Endothelial cell of umbilical vein (primary cell): Measurements from ENCODE around the gene PRAF2. TPM values are rescaled to one million over a fixed set of nuclear protein-coding genes. Genes with fewer than 3 reads are reported as not detected.

Experiments used
- BruUV-seq: library from RNA; stranded (reverse); fragments of 400-500 nt; replicated peaks from 2 replicates; lab custom pipeline; 2021; lab: Mats Ljungman, UMichigan
- CTCF ChIA-PET: fragments of 300-600, 350-600 bp; sonication (Branson Sonifier 250); formaldehyde crosslinking; loops from one replicate; lab custom pipeline; 2021; ENCODE audit warnings: antibody characterized with exemption, inconsistent platforms; lab: Charles Lee
- POLR2A ChIA-PET: fragments of 300-600, 350-600 bp; sonication (Branson Sonifier 250); formaldehyde crosslinking; loops from one replicate; lab custom pipeline; 2021; ENCODE audit warnings: antibody characterized with exemption, inconsistent platforms; lab: Charles Lee
- DNase-seq: peaks from one replicate; pipeline ENCODE4 v3.0.0-alpha.2; 2011; ENCODE audit warnings: low read depth, low spot score
- FAIRE-seq: peaks from 2 replicates; lab custom pipeline; 2011; peaks lifted over from hg19 to GRCh38; lab: Jason Lieb, UNC
- H2AFZ ChIP-seq: 2 replicates; pipeline ENCODE4 v1.6.0; 2012; ENCODE audit warnings: low read depth, low read length, control low read depth, inconsistent platforms
- H3K27ac ChIP-seq: 2 replicates; pipeline ENCODE4 v1.5.1; 2011; ENCODE audit warnings: low read depth, mild to moderate bottlenecking, control low read depth, low read length, moderate library complexity; ENCODE audit not compliant: insufficient read depth
- H3K27me3 ChIP-seq, 2 experiments: 2 replicates each; pipeline versions ENCODE4 v1.6.0 to v1.6.1; 2011; ENCODE audit warnings: low read length in 2 of 2, mixed read lengths in 1 of 2; ENCODE audit not compliant: control insufficient read depth in 2 of 2, insufficient read depth in 2 of 2
- H3K36me3 ChIP-seq, 2 experiments: 2 replicates in 1 of 2; 3 replicates in 1 of 2; pipeline ENCODE4 v1.5.1; 2011; ENCODE audit warnings: low read length in 2 of 2, mild to moderate bottlenecking in 1 of 2, moderate library complexity in 1 of 2; ENCODE audit not compliant: control insufficient read depth in 2 of 2, insufficient read depth in 2 of 2; ENCODE audit errors: extremely low read depth in 1 of 2
- H3K4me1 ChIP-seq: 3 replicates; pipeline ENCODE4 v1.5.1; 2011; ENCODE audit warnings: mild to moderate bottlenecking, low read length; ENCODE audit not compliant: control insufficient read depth, insufficient read depth; ENCODE audit errors: extremely low read depth
- H3K4me2 ChIP-seq: 2 replicates; pipeline ENCODE4 v1.6.1; 2011; ENCODE audit warnings: low read length, control low read depth, mixed read lengths; ENCODE audit not compliant: insufficient read depth
- H3K4me3 ChIP-seq, 3 experiments: fragments of 200-600 bp in 1 of 3; sonication (generic), shearing (Covaris generic) in 1 of 3; replicated peaks in 1 of 3; 2 replicates each; pipeline ENCODE4 v1.5.1; 2011 to 2016; ENCODE audit warnings: control low read depth in 3 of 3, low read length in 3 of 3, mild to moderate bottlenecking in 2 of 3, inconsistent platforms in 1 of 3, low read depth in 1 of 3, moderate library complexity in 1 of 3; ENCODE audit not compliant: insufficient read depth in 1 of 3
- H3K79me2 ChIP-seq: 2 replicates; pipeline ENCODE4 v1.6.0; 2012; ENCODE audit warnings: low read length, inconsistent platforms; ENCODE audit not compliant: control insufficient read depth, insufficient read depth
- H3K9ac ChIP-seq: replicated peaks from 2 replicates; pipeline ENCODE3; 2011; ENCODE audit warnings: low read length, control low read depth; ENCODE audit not compliant: insufficient read depth; ENCODE audit errors: extremely low read depth
- H3K9me1 ChIP-seq: replicated peaks from 3 replicates; pipeline ENCODE4 v1.6.0; 2011; ENCODE audit warnings: mild to moderate bottlenecking, low read length; ENCODE audit not compliant: control insufficient read depth, insufficient read depth; ENCODE audit errors: extremely low read depth
- H3K9me3 ChIP-seq: replicated peaks from 2 replicates; pipeline ENCODE4 v1.5.1; 2012; ENCODE audit warnings: low read length, inconsistent platforms; ENCODE audit not compliant: control insufficient read depth, insufficient read depth
- H4K20me1 ChIP-seq: replicated peaks from 2 replicates; pipeline ENCODE3; 2011; ENCODE audit warnings: mild to moderate bottlenecking, low read length; ENCODE audit not compliant: control insufficient read depth, insufficient read depth; ENCODE audit errors: extremely low read depth
- CTCF ChIP-seq, 2 donors: IDR thresholded peaks; 1 replicate in 1 of 2; 2 replicates in 1 of 2; pipeline ENCODE4 v1.5.1; 2011; ENCODE audit warnings: low read length in 2 of 2, mild to moderate bottlenecking in 2 of 2, moderate library complexity in 2 of 2, control low read depth in 1 of 2, inconsistent platforms in 1 of 2, low read depth in 1 of 2; ENCODE audit not compliant: insufficient read depth in 1 of 2; ENCODE audit errors: extremely low read depth in 1 of 2
- EZH2 ChIP-seq: IDR thresholded peaks from 2 replicates; pipeline ENCODE4 v1.6.1; 2012; ENCODE audit warnings: borderline replicate concordance, low read depth, mild to moderate bottlenecking, moderate library complexity, low read length, inconsistent platforms; ENCODE audit not compliant: severe bottlenecking
- FOS ChIP-seq: IDR thresholded peaks from 2 replicates; pipeline ENCODE4 v1.6.1; 2011; ENCODE audit warnings: mild to moderate bottlenecking, low read length, moderate library complexity, borderline replicate concordance; ENCODE audit not compliant: insufficient read depth
- GATA2 ChIP-seq: IDR thresholded peaks from 2 replicates; pipeline ENCODE4 v1.7.0; 2011; ENCODE audit warnings: low read depth, mild to moderate bottlenecking, moderate library complexity, mixed read lengths, low read length; ENCODE audit not compliant: insufficient read length, insufficient read depth
- JUN ChIP-seq: IDR thresholded peaks from 2 replicates; pipeline ENCODE4 v1.6.1; 2011; ENCODE audit warnings: borderline replicate concordance, low read depth; ENCODE audit not compliant: insufficient read length, insufficient read depth
- MAX ChIP-seq: IDR thresholded peaks from 2 replicates; pipeline ENCODE4 v1.6.1; 2011; ENCODE audit not compliant: insufficient read depth, insufficient read length
- MYC ChIP-seq: IDR thresholded peaks from one replicate; pipeline ENCODE4 v1.6.1; 2011; ENCODE audit warnings: mild to moderate bottlenecking, low read depth, low read length
- POLR2A ChIP-seq: IDR thresholded peaks from 2 replicates; pipeline ENCODE4 v1.6.1; 2012; ENCODE audit warnings: low read depth, mild to moderate bottlenecking, control low read depth, low read length
- POLR2AphosphoS5 ChIP-seq: IDR thresholded peaks from 2 replicates; pipeline ENCODE4 v1.6.1; 2012; ENCODE audit warnings: low read depth, mild to moderate bottlenecking, control low read depth, low read length, moderate library complexity; ENCODE audit not compliant: insufficient read depth
- dilution Hi-C: fragments of 300-500 bp; cut with MboI; formaldehyde crosslinking; loops from one replicate; pipeline ENCODE4 v1.15.0; 2019; ENCODE audit warnings: low sequenced_read_pairs; ENCODE audit not compliant: extremely low pct_ligation_motif_present
- intact Hi-C: fragments of 100-400 bp; cut with micrococcal nuclease; formaldehyde crosslinking; loops from one replicate; pipeline ENCODE4 v1.10.0; 2022
- polyA plus RNA-seq, 4 experiments: library from polyadenylated mRNA; depleted of rRNA in 3 of 4; stranded (reverse) in 3 of 4; unstranded in 1 of 4; fragments of >200 nt; gene quantifications; 2 replicates each; pipeline versions ENCODE4 v1.2.1 to v1.2.3, GENCODE V29; 2011 to 2012; ENCODE audit warnings: missing spikeins in 1 of 4
- total RNA-seq: library from RNA; stranded (reverse); gene quantifications from 2 replicates; pipeline ENCODE4 v1.2.3, GENCODE V29; 2021

The PRAF2 gene
- total and polyA plus RNA-seq, 2 donors (not counting 3 experiments of a cell fraction or from before 2014, with no cell fraction given) = 36.2 to 41.6 TPM

GRCh38 chrX:49063715-49064114 lies 10.1 kb downstream of the PRAF2 start:
- no peak overlapping the region for H3K27ac ChIP-seq
- peaks cover 0 to 2% of the 10 kb centered on the region in 2 experiments for H3K36me3 ChIP-seq
- BruUV-seq = no TSS peak
- H3K4me2 ChIP-seq = no peak overlapping the region
- ChIA-PET POLR2A (no interaction called here), CTCF (no interaction called here)
- FAIRE-seq = no peak
- no peak overlapping the region for H3K4me3 ChIP-seq
- intact Hi-C loops = no loop called here
- H4K20me1 ChIP-seq = no peaks in the 10 kb centered on the region
- H2AFZ ChIP-seq = no peak overlapping the region
- no peak for TF ChIP-seq GATA2
- no peak for TF ChIP-seq FOS
- no peak for TF ChIP-seq POLR2A
- no peak for TF ChIP-seq MAX
- no peak for TF ChIP-seq CTCF (IDR thresholded peaks at IDR 0.05; ENCODE audit: extremely low read depth in 1 of 2, insufficient read depth in 1 of 2, low read depth in 1 of 2, low read length in 2 of 2)
- TF ChIP-seq MYC = no peak
- TF ChIP-seq EZH2 = no peak
- no peak for TF ChIP-seq JUN
- TF ChIP-seq POLR2AphosphoS5 = no peak
- H3K4me1 ChIP-seq = peaks cover 8% of the 10 kb centered on the region
- no peak for DNase-seq
- no peaks in the 10 kb centered on the region for H3K9me3 ChIP-seq
- H3K79me2 ChIP-seq = no peaks in the 10 kb centered on the region
- H3K9ac ChIP-seq = no peak overlapping the region
- dilution Hi-C loops = no loop called here
- no peaks in the 10 kb centered on the region for H3K27me3 ChIP-seq
- no peaks in the 10 kb centered on the region for H3K9me1 ChIP-seq
